NB4 (cell line): ENCODE results near the gene IDS.

Experiments
- CTCF ChIP-seq: IDR thresholded peaks from one replicate; pipeline ENCODE4 v1.5.1; 2012; ENCODE audit warnings: low read depth, low read length
- MAX ChIP-seq: IDR thresholded peaks from 2 replicates; pipeline ENCODE4 v1.6.1; 2011; ENCODE audit warnings: low read depth, low read length
- MYC ChIP-seq: IDR thresholded peaks from 2 replicates; pipeline ENCODE4 v1.6.1; 2011; ENCODE audit warnings: low read depth, low read length
- POLR2A ChIP-seq: IDR thresholded peaks from 2 replicates; pipeline ENCODE4 v1.6.1; 2011; ENCODE audit warnings: mild to moderate bottlenecking; ENCODE audit not compliant: insufficient read length; ENCODE audit errors: extremely low read depth

- no peak for TF ChIP-seq CTCF
- TF ChIP-seq POLR2A = no peak
- TF ChIP-seq MAX = no peak
- TF ChIP-seq MYC = no peak
Observed at GRCh38 chrX:149521438-149521837, 16.3 kb upstream of the IDS start.
